ENCODE data around the gene MAPKAP1.
"Not testable (repeated sequence)": the region's sequence is repeated elsewhere in the genome, so short reads cannot be mapped to it uniquely, and the experiment has no call there.

The MAPKAP1 gene

GRCh38 chr9:125404733-125405132, 302.3 kb downstream of the MAPKAP1 start:
- no peak for DNase-seq

DNA sequence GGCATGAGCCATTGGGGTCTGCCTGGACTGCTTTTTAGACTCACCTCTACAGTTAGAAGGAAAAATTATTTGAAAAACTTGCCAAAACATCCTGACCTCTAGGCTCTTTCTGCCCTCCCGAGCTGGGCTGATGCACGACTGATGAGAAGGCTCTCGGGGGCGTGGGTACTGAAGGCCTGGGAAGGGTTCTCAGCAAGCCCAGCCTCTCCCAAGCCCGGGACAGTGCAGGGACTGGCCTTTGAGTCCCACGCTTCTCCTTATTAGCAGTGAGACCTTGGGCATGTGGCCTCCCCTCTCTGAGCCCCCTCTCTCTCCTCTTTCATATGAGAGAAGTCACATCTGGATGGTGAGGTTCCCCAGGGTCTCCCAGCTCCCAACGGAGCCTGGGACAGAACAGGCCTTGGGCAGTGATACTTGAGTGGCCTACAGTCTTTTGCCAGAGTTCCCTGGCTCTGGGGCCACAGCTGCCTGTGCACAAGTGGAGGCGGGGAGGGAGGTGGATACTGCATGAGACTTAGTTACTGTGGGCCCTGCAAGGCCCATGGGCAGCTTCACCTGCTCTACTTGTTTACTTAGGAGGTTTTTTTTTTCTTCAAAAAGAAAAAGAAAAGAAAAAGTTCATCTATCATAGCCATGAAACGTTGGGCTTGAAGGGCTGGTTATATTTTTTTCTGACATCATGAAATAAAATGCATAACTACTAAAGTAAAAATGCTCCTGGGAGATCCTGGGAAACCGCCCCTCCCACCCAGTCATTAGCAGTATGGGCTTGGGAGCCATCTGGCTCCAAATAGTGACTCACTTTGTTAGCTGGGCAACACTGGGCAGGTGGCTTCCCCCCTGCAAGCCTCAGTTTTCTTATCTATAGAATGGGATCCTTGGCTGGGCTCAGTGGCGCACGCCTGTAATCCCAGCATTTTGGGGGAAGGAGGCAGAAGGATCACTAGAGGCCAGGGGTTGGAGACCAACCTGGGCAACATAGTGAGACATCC, 306.0 kb downstream of the MAPKAP1 start:
- DNase-seq, result no peak

DNA sequence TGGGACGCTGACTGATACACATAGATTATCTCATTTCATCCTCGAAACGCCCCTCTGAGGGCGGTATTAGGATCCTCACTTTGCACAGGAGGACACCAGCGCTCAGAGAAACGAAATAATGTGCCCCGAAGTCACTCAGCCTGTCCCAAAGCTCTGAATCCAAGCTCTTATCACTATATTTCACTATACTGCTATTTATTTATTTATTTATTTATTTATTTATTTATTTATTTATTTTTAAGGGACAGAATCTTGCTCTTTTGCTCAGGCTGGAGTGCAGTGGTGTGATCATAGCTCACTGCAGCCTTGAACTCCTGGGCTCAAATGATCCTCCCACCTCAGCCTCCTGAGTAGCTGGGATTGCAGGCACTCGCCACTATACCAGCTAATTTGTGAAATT, 306.8 kb downstream of the MAPKAP1 start:
- DNase-seq, result not testable (repeated sequence)

GRCh38 chr9:125399666-125400065, 307.3 kb downstream of the MAPKAP1 start:
- DNase-seq, result no peak

- DNase-seq, result no peak
These were observed 307.8 kb downstream of the MAPKAP1 start for GRCh38 chr9:125399165-125399564.

GRCh38 chr9:125398243-125398642, 308.8 kb downstream of the MAPKAP1 start:
- DNase-seq, result no peak

DNA sequence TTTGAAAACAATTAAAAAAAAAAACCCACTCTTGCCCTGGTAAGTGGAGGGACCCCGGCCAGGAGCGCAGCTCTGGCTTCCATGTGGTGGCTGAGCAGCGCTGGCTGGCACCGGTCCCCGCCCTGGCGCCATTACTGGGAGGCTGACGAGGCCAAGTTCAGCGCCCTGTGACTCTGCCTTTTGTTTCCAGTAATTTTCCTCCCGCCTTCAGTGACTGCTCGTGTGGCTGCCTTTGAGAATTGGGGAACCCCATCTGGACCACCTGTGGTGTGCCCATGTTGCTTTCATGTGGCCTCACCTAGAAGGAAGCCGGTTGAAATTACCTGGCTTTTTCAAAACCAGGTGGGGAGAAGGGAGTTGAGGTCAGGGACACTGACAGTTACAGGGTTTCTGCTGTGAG, 309.3 kb downstream of the MAPKAP1 start:
- DNase-seq, result no peak

GRCh38 chr9:125396799-125397198, 310.2 kb downstream of the MAPKAP1 start:
- DNase-seq, result no peak

- DNase-seq, result no peak
These were observed 313.6 kb downstream of the MAPKAP1 start for GRCh38 chr9:125393426-125393825.

DNA sequence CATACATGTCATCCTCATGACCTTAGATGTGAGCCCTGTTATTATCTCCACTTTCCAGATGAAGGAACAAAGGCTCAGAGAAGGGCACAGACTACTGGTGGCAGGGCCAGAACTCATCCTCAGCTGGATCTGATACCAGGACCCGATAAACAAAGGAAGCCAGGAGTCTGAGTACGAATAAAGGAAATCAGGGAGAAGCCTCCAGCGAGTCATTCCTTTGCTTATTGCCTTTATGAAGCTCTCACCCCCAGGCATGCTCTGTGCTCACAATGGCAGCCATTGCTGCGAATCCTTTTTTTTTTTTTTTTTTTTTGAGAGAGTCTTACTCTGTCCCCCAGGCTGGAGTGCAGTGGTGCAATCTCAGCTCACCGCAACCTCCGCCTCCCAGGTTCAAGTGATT, 315.3 kb downstream of the MAPKAP1 start:
- no peak for DNase-seq

DNA sequence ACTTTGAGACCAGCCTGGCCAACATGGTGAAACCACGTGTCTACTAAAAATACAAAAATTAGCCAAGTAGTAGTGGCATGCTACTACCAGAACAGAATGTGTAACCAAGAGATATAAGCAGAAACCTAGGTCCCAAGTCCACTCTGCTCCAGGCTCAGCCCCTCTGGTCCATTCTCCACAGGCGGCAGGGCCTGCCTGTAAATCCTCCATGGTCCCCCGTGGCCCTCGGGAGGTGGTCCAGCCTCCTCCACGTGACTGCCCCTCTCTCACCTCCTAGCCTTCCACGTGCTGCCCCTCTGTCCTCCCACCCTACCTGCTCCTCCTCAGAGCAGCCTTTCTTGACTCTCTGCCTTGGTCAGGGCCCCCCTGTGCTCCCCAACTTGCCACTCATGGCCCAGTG, 318.0 kb downstream of the MAPKAP1 start:
- no peak for DNase-seq

DNA sequence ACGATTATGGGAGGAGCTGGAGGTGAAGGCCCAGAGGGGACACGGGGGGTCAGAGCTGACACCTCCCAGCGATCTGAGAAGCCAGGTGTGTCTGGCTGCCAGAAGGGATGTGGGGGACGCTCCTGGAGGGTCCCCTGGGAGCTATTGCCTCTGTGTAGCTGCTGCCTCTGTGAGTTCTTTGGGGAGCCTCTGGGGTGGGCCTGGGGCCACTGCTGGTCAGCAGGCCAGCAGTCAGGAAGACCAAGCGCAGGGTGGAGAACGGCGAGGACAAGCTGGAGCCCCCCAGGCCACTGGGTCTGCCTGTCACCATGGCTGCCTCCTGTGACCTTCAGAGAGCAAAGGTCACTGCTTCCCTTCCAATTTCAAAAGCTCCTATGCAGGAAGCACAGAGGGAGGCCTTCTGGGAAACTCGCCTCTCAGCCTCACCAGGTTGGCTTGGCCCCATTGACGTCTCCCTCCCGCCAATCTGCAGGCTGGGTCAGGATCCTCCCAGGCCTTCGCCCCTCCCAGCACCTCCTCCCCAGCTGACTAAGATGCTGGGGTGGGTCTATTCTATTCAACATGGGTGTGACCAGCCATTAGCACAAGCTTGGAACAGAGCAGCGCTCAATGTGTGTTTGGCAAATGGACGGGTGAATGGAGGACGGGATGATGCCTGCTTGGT, 319.0 kb downstream of the MAPKAP1 start:
- DNase-seq, result no peak
